DOHH2 (cell line): ENCODE results near the gene KRT12.

Source experiments
- H3F3A ChIP-seq: fragments of 200-600 bp; sonication (generic), shearing (Covaris generic); 2 replicates; pipeline ENCODE4 v1.6.0; 2016; ENCODE audit warnings: antibody characterized with exemption, mild to moderate bottlenecking; ENCODE audit not compliant: control insufficient read depth, insufficient read depth
- H3K27ac ChIP-seq: fragments of 200-600 bp; sonication (generic); 2 replicates; pipeline ENCODE4 v1.5.1; 2014; ENCODE audit warnings: low read depth, mild to moderate bottlenecking, low read length, moderate library complexity
- H3K27me3 ChIP-seq: fragments of 200-600 bp; sonication (generic); 2 replicates; pipeline ENCODE4 v1.6.1; 2014; ENCODE audit warnings: mild to moderate bottlenecking, low read length, mixed read lengths; ENCODE audit not compliant: control insufficient read depth
- H3K36me3 ChIP-seq: fragments of 200-600 bp; sonication (generic); 2 replicates; pipeline ENCODE4 v1.6.1; 2014; ENCODE audit warnings: mild to moderate bottlenecking, low read length, moderate library complexity, mixed read lengths; ENCODE audit not compliant: control insufficient read depth
- H3K4me1 ChIP-seq: fragments of 200-600 bp; sonication (generic); 2 replicates; pipeline ENCODE4 v1.6.1; 2014; ENCODE audit warnings: mild to moderate bottlenecking, low read length, mixed read lengths; ENCODE audit not compliant: control insufficient read depth
- H3K4me2 ChIP-seq: fragments of 200-600 bp; sonication (generic); 2 replicates; pipeline ENCODE4 v1.6.0; 2014; ENCODE audit warnings: mild to moderate bottlenecking, low read length, moderate library complexity
- H3K4me3 ChIP-seq: fragments of 200-600 bp; sonication (generic); 2 replicates; pipeline ENCODE4 v1.5.1; 2014; ENCODE audit warnings: mild to moderate bottlenecking, low read length, mixed read lengths
- H3K79me2 ChIP-seq: fragments of 200-600 bp; sonication (generic); 2 replicates; pipeline ENCODE4 v1.6.1; 2014; ENCODE audit warnings: mild to moderate bottlenecking, low read length, mixed read lengths; ENCODE audit not compliant: control insufficient read depth
- H3K9me2 ChIP-seq: fragments of 200-600 bp; sonication (generic); replicated peaks from 2 replicates; pipeline ENCODE4 v1.6.1; 2014; ENCODE audit warnings: mild to moderate bottlenecking, low read length, mixed read lengths; ENCODE audit not compliant: control insufficient read depth
- H3K9me3 ChIP-seq: fragments of 200-600 bp; sonication (generic); 2 replicates; pipeline ENCODE4 v1.6.1; 2014; ENCODE audit warnings: antibody characterized with exemption, low read length, mixed read lengths; ENCODE audit not compliant: control insufficient read depth, insufficient read depth
- H4K20me1 ChIP-seq: fragments of 200-600 bp; sonication (generic); 2 replicates; pipeline ENCODE4 v1.6.0; 2014; ENCODE audit warnings: low read depth, mild to moderate bottlenecking, antibody characterized with exemption, low read length, moderate library complexity; ENCODE audit not compliant: control insufficient read depth, insufficient read depth
- EZH2phosphoT487 ChIP-seq: fragments of 200-600 bp; sonication (generic); IDR thresholded peaks from 2 replicates; pipeline ENCODE4 v1.6.1; 2017; ENCODE audit warnings: borderline replicate concordance, mild to moderate bottlenecking, antibody characterized with exemption, low read length, moderate library complexity, mixed read lengths
- TF ChIP-seq, protein P1 (sequence below): fragments of 200-600 bp; sonication (generic); IDR thresholded peaks from one replicate; pipeline ENCODE4 v1.5.1; 2014; ENCODE audit warnings: antibody characterized with exemption, mild to moderate bottlenecking, low read depth, low read length; ENCODE audit not compliant: poor library complexity, severe bottlenecking

The KRT12 gene

GRCh38 chr17:40839194-40839593, 27.8 kb downstream of the KRT12 start:
- Histone ChIP-seq H4K20me1 (no peaks in the 10 kb centered on the region), H3K9me2 (no peaks in the 10 kb centered on the region), H3K27ac (no peak overlapping the region), H3K4me2 (no peak overlapping the region), H3F3A (no peaks in the 10 kb centered on the region), H3K9me3 (no peaks in the 10 kb centered on the region), H3K27me3 (peaks cover 14% of the 10 kb centered on the region), H3K4me1 (no peaks in the 10 kb centered on the region), H3K4me3 (no peak overlapping the region), H3K36me3 (0 out of 2 replicates have a peak, but pooled peaks cover 3% of the 10 kb centered on the region), H3K79me2 (no peaks in the 10 kb centered on the region)
- no peak for TF ChIP-seq EZH2phosphoT487

GRCh38 chr17:40836020-40836419, 31.0 kb downstream of the KRT12 start:
- TF ChIP-seq, protein P1, sequence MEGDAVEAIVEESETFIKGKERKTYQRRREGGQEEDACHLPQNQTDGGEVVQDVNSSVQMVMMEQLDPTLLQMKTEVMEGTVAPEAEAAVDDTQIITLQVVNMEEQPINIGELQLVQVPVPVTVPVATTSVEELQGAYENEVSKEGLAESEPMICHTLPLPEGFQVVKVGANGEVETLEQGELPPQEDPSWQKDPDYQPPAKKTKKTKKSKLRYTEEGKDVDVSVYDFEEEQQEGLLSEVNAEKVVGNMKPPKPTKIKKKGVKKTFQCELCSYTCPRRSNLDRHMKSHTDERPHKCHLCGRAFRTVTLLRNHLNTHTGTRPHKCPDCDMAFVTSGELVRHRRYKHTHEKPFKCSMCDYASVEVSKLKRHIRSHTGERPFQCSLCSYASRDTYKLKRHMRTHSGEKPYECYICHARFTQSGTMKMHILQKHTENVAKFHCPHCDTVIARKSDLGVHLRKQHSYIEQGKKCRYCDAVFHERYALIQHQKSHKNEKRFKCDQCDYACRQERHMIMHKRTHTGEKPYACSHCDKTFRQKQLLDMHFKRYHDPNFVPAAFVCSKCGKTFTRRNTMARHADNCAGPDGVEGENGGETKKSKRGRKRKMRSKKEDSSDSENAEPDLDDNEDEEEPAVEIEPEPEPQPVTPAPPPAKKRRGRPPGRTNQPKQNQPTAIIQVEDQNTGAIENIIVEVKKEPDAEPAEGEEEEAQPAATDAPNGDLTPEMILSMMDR = no peak
- no peak for TF ChIP-seq EZH2phosphoT487

DNA sequence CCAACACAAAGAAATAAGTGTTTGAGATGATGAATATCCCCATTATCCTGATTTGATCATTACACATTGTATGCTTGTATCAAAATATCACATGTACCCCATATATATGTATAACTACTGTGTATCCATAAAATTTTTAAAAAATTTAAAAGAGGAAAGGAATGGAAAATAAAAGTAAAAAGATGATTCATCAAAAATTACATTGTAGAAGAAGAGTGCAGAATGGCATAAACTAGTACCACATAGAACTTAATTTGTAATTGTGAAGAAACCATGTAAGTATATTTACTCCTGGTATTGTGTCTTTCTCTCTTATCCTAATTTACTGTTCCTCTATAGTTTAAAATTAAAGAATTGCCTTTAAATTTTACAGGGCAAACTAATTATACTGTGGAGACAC, 33.1 kb downstream of the KRT12 start:
- TF ChIP-seq EZH2phosphoT487 = no peak
- TF ChIP-seq, protein P1 = no peak
- Histone ChIP-seq H3K79me2 (no peaks in the 10 kb centered on the region), H3K4me2 (no peak overlapping the region)

More at GRCh38 chr17:40836020-40836419, 31.0 kb downstream of the KRT12 start:
- Histone ChIP-seq H3K36me3 (0 out of 2 replicates have a peak, but pooled peaks cover 3% of the 10 kb centered on the region), H3K79me2 (no peaks in the 10 kb centered on the region), H3K4me1 (no peaks in the 10 kb centered on the region), H3K27me3 (no peaks in the 10 kb centered on the region), H3K9me2 (no peaks in the 10 kb centered on the region), H3F3A (no peaks in the 10 kb centered on the region), H3K4me3 (no peak overlapping the region), H4K20me1 (no peaks in the 10 kb centered on the region), H3K9me3 (no peaks in the 10 kb centered on the region), H3K27ac (no peak overlapping the region), H3K4me2 (no peak overlapping the region)

GRCh38 chr17:40832840-40833239, 34.2 kb downstream of the KRT12 start:
- H3K4me1 ChIP-seq = no peaks in the 10 kb centered on the region
- no peaks in the 10 kb centered on the region for H3F3A ChIP-seq
- no peaks in the 10 kb centered on the region for H3K9me2 ChIP-seq
- H3K4me3 ChIP-seq = no peak overlapping the region
- H4K20me1 ChIP-seq = no peaks in the 10 kb centered on the region
- no peak overlapping the region for H3K27ac ChIP-seq
- no peaks in the 10 kb centered on the region for H3K9me3 ChIP-seq
- 0 out of 2 replicates have a peak, but pooled peaks cover 3% of the 10 kb centered on the region for H3K36me3 ChIP-seq
- H3K4me2 ChIP-seq = no peak overlapping the region
- no peaks in the 10 kb centered on the region for H3K27me3 ChIP-seq
- no peak for TF ChIP-seq EZH2phosphoT487
- no peaks in the 10 kb centered on the region for H3K79me2 ChIP-seq

More for the DNA sequence above, 33.1 kb downstream of the KRT12 start:
- H3K27me3 ChIP-seq = no peaks in the 10 kb centered on the region
- H4K20me1 ChIP-seq = no peaks in the 10 kb centered on the region
- H3K9me3 ChIP-seq = no peaks in the 10 kb centered on the region
- H3K36me3 ChIP-seq = 0 out of 2 replicates have a peak, but pooled peaks cover 3% of the 10 kb centered on the region
- H3K9me2 ChIP-seq = no peaks in the 10 kb centered on the region
- H3K4me1 ChIP-seq = no peaks in the 10 kb centered on the region
- H3K4me3 ChIP-seq = no peak overlapping the region
- H3F3A ChIP-seq = no peaks in the 10 kb centered on the region
- H3K27ac ChIP-seq = no peak overlapping the region
